ENCODE data around the gene SYNJ2.

Gene SYNJ2

GRCh38 chr6:157978021-157978783 lies 3.5 kb upstream of the SYNJ2 start:
- no peak overlapping the region for H3K4me3 ChIP-seq (ENCODE audit: low read depth, low read length)
- H3K9me3 ChIP-seq = no peaks in the 10 kb centered on the region
- H3K36me3 ChIP-seq = no peaks in the 10 kb centered on the region
- no peaks in the 10 kb centered on the region for H3K27me3 ChIP-seq
- no peaks in the 10 kb centered on the region for H3K4me1 ChIP-seq
- TF ChIP-seq, protein P1, sequence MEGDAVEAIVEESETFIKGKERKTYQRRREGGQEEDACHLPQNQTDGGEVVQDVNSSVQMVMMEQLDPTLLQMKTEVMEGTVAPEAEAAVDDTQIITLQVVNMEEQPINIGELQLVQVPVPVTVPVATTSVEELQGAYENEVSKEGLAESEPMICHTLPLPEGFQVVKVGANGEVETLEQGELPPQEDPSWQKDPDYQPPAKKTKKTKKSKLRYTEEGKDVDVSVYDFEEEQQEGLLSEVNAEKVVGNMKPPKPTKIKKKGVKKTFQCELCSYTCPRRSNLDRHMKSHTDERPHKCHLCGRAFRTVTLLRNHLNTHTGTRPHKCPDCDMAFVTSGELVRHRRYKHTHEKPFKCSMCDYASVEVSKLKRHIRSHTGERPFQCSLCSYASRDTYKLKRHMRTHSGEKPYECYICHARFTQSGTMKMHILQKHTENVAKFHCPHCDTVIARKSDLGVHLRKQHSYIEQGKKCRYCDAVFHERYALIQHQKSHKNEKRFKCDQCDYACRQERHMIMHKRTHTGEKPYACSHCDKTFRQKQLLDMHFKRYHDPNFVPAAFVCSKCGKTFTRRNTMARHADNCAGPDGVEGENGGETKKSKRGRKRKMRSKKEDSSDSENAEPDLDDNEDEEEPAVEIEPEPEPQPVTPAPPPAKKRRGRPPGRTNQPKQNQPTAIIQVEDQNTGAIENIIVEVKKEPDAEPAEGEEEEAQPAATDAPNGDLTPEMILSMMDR (IDR thresholded peaks at IDR 0.05; ENCODE audit: low read depth, low read length) = no peak
- DNase-seq = no peak

DNA sequence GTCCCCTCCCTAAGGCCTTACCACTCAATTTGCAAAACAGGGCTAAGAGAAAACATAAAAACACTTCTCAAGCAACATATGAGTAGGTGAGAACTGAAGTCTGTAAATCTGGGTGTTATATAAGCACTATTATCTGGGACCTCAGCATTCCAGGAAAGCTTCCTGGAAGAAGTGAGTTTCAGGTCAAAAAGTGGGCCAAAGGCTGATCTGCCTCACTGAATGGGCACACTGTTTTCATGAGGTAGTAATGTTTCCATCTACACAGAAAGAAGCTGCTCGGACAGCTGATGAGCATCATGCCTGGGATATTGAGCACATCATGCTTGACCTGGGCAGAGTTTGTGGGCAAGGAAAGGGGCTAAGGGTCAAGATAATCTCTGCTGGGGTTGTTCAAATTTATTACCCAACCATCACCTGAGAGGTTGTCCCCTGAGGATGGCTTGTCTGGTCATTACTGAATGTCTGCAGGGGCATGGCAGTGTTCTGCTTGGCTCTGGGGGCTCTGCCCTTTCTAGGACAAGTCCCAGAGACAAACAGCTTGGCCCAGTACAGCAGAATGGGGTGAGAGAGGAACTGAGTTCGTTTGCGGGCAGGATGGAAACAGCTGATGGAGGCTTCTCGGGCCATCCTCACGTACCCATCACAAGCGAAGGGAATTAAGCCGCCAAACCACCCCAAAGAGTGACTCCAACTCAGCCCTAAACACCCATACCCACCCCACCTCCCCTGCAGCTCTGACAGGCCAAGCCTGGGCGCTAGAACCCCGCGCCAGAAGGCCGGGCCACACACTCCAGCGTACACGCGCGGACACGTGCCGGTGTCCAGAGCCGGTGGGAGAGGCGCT lies 1.2 kb upstream of the SYNJ2 start:
- H3K4me3 ChIP-seq (ENCODE audit: low read depth, low read length) = no peak overlapping the region
- TF ChIP-seq, protein P1 (IDR thresholded peaks at IDR 0.05; ENCODE audit: low read depth, low read length) = no peak
- H3K9me3 ChIP-seq = no peaks in the 10 kb centered on the region
- no peaks in the 10 kb centered on the region for H3K36me3 ChIP-seq
- no peaks in the 10 kb centered on the region for H3K27me3 ChIP-seq
- no peak for DNase-seq
- peaks cover 4% of the 10 kb centered on the region; the same call in 1 of the 2 replicates for H3K4me1 ChIP-seq

DNA sequence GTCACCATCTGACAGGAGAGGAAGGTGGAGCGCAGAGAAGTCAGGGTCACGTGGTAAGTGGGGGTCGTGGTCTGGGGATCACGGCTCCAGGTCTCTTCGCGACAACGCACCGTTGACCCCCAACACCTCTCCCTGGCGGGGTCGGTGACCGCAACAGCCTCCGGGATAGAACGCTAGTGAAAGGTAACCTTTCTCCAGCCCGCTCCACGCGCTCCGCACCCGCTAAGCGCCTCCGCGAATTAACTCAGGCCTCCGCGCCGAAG lies 600 bp upstream of the SYNJ2 start:
- Histone ChIP-seq H3K36me3 (no peaks in the 10 kb centered on the region), H3K4me3 (ENCODE audit: low read depth, low read length) (peak overlapping the region; percentile 65), H3K4me1 (peaks cover 9% of the 10 kb centered on the region; the same call in 1 of the 2 replicates), H3K9me3 (no peaks in the 10 kb centered on the region), H3K27me3 (no peaks in the 10 kb centered on the region)
- no peak for DNase-seq
- TF ChIP-seq, protein P1 (IDR thresholded peaks at IDR 0.05; ENCODE audit: low read depth, low read length) = no peak

- TF ChIP-seq, protein P1 (IDR thresholded peaks at IDR 0.05; ENCODE audit: low read depth, low read length) = no peak
- Histone ChIP-seq H3K27me3 (no peaks in the 10 kb centered on the region), H3K4me1 (peaks cover 9% of the 10 kb centered on the region; the same call in 1 of the 2 replicates), H3K9me3 (no peaks in the 10 kb centered on the region), H3K36me3 (no peaks in the 10 kb centered on the region), H3K4me3 (ENCODE audit: low read depth, low read length) (peak overlapping the region; percentile 65)
- DNase-seq = peak; percentile 34
Measured at GRCh38 chr6:157982102-157982562, 469 bp downstream of the SYNJ2 start.

GRCh38 chr6:157982563-157983405 lies 1.1 kb downstream of the SYNJ2 start:
- Histone ChIP-seq H3K4me3 (ENCODE audit: low read depth, low read length) (peak overlapping the region; percentile 65), H3K27me3 (no peaks in the 10 kb centered on the region), H3K9me3 (no peaks in the 10 kb centered on the region), H3K4me1 (peaks cover 9% of the 10 kb centered on the region; the same call in 1 of the 2 replicates), H3K36me3 (no peaks in the 10 kb centered on the region)
- DNase-seq = no peak
- TF ChIP-seq, protein P1 (IDR thresholded peaks at IDR 0.05; ENCODE audit: low read depth, low read length) = peak; percentile 11; the same call in 1 of the 2 replicates

Data from BE2C (cell line).